ENCODE results near the gene PMPCB.
A peak's percentile ranks its signal among the peaks of the same experiment; 100 is the strongest.
"Not testable (repeated sequence)": the region's sequence is repeated elsewhere in the genome, so short reads cannot be mapped to it uniquely, and the experiment has no call there.

The PMPCB gene, protein sequence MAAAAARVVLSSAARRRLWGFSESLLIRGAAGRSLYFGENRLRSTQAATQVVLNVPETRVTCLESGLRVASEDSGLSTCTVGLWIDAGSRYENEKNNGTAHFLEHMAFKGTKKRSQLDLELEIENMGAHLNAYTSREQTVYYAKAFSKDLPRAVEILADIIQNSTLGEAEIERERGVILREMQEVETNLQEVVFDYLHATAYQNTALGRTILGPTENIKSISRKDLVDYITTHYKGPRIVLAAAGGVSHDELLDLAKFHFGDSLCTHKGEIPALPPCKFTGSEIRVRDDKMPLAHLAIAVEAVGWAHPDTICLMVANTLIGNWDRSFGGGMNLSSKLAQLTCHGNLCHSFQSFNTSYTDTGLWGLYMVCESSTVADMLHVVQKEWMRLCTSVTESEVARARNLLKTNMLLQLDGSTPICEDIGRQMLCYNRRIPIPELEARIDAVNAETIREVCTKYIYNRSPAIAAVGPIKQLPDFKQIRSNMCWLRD

DNA sequence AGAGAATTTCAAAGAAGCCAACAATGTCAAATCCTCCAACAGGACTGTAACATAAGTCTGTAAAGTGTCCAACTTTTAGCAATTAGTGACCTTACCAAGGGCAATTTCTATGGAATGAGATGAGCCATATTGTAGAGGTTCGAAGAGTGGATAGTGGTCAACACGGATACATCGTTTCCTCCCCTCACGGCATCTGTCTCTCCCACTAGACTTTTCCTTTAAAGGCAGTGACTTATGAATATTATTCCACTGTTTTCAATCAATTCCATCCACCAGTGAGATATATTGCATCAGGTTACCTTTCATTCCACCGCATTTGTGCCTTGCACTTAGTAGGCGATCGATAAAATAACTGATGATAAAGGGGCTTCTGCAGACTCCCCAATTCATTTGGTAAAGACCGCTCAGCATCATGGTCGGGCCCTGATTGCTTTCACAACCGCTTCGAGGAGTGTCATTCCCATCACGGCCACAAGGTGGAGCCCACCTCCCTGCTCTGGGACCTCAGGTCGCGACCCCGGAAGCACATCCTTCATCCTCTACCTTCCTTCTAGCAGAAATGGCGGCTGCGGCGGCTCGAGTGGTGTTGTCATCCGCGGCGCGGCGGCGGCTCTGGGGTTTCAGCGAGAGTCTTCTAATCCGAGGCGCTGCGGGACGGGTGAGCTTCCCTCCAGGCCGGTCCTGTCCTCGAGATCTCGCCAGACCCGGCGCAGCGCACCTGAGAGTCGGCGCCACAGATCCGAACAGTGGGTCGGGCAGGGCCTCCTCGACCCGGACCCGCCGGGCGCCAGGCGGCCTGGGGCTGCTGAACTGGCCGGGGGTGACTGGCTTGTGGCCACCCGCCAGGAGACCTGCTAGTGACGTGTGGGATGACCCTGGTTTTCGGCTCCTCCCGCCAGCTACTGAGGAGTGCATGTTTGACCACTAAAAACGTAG is at the start of gene PMPCB:
PMPCB (plus strand) TSS at position 535 of the 936 bp plus-strand sequence; CDS start at position 560, 25 bp downstream.
- Mint-ChIP-seq H3K27ac (peak within 1 kb of the TSS; percentile 74 to 83 (median 82)), H3K9me3 (no peaks in the 10 kb centered on the region), H3K36me3 (ENCODE audit: low read depth) (peaks cover 25% of the 10 kb centered on the region), H3K4me1 (peaks cover 16% of the 10 kb centered on the region), H3K4me3 (peak within 1 kb of the TSS; percentile 87 to 90 (median 88)), H3K27me3 (ENCODE audit: low read depth) (peaks cover 7% of the 10 kb centered on the region)
- TF ChIP-seq, protein P1, sequence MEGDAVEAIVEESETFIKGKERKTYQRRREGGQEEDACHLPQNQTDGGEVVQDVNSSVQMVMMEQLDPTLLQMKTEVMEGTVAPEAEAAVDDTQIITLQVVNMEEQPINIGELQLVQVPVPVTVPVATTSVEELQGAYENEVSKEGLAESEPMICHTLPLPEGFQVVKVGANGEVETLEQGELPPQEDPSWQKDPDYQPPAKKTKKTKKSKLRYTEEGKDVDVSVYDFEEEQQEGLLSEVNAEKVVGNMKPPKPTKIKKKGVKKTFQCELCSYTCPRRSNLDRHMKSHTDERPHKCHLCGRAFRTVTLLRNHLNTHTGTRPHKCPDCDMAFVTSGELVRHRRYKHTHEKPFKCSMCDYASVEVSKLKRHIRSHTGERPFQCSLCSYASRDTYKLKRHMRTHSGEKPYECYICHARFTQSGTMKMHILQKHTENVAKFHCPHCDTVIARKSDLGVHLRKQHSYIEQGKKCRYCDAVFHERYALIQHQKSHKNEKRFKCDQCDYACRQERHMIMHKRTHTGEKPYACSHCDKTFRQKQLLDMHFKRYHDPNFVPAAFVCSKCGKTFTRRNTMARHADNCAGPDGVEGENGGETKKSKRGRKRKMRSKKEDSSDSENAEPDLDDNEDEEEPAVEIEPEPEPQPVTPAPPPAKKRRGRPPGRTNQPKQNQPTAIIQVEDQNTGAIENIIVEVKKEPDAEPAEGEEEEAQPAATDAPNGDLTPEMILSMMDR (IDR thresholded peaks at IDR 0.05; ENCODE audit: unreplicated experiment in 3 of 3), result peak; percentile 97 to 99 (median 98)

DNA sequence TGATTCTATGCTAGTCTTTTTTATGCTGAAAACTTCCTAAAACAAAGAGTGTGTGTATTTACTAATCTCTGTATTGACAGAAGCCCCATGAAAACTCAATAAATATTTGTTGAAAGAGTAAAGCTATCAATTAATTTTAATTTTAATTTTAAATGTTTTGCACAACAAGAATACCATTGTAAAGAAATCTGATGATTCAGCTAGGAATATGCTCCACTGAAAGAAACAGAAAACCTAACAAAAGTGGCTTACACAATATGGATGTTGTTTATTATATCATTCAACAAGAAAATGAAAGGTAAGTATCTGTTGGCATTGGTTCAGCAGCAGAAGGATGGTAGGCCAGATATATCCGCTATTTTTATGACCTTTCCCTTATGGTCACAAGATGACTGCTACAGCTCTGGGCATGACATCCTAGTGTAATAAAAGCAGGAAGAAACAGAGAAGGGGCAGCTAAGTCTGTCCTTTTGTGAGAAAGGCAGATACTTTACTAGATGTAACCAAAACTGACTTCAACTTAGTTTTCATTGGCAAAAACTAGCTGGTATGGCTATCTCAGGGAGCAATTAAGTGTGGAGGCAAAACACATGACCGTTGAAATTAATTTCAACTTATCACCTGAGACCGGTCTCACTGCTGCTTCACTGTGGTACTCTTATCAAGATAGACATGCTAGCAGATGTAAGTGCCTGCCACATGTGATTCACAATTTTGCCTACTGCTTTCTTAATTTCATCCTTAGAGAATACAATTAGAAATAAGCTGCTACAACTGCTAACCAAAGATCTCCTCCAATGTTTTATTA is 43.3 kb upstream of the PMPCB start:
- not testable (repeated sequence) for H3K27ac Mint-ChIP-seq; H3K36me3 Mint-ChIP-seq (ENCODE audit: low read depth); H3K9me3 Mint-ChIP-seq; H3K4me1 Mint-ChIP-seq; H3K4me3 Mint-ChIP-seq; H3K27me3 Mint-ChIP-seq (ENCODE audit: low read depth)

DNA sequence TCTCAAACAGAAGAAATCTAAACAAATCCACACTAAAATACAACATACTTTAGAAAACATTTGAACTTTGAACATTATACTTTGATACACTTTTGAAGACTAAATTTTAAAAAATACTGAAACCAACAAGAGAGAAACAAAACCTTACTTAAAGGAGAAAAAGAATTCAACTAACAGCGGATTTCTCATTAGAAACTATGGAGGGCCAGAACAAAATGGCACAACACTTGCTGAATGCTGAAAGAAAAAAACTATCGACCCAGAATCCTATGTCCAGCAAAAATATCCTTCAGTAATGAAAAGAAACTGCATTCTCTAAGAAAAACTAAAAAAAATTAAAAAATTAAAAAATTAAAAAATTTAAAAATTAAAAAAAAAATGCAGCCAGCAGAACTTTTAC is 33.2 kb upstream of the PMPCB start:
- H3K4me1 Mint-ChIP-seq; H3K27me3 Mint-ChIP-seq (ENCODE audit: low read depth); H3K9me3 Mint-ChIP-seq; H3K4me3 Mint-ChIP-seq; H3K36me3 Mint-ChIP-seq (ENCODE audit: low read depth); H3K27ac Mint-ChIP-seq: not testable (repeated sequence)

DNA sequence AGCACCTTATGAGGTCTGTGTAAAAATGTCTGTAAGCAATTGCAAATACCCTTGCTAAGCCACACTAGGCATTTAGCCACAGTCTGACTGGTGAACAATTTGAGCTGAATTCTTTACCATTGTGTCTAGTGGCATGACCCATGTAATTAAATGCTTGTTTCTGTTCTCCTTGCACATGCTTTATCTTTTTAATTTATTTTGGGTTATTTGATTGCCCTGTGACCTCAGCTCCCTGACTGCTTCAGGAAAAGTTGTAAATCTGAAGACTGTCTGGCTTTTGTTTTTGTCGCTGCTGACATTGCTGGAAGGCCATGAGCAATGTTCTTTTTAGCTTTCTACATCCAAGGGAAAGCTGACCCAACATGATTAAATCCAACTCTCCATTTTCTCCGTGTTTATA is 31.0 kb upstream of the PMPCB start:
- H3K27me3 Mint-ChIP-seq (ENCODE audit: low read depth); H3K4me1 Mint-ChIP-seq; H3K4me3 Mint-ChIP-seq; H3K9me3 Mint-ChIP-seq; H3K36me3 Mint-ChIP-seq (ENCODE audit: low read depth): not testable (repeated sequence)
- peak overlapping the region in 1 of 3 experiments; percentile 12 for H3K27ac Mint-ChIP-seq

DNA sequence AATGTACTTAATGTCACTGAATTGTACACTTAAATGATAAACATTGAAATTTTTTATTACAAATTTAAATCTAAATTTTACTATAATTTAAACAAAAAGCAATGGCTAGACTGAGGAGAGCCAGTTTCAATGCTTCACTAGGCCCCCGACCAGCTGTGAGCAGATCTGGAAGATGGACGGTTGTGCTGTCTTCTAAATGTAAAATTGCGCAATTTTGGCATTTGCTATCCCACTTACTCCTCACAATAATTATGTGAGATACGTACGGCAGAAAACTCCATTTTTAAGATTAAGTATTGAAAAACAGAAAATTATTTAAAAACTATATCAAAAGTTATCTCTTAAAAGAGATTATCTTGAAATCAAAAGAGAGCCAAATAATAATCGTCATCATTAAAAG is 23.9 kb upstream of the PMPCB start:
- H3K4me1 Mint-ChIP-seq; H3K36me3 Mint-ChIP-seq (ENCODE audit: low read depth); H3K9me3 Mint-ChIP-seq; H3K27ac Mint-ChIP-seq; H3K4me3 Mint-ChIP-seq; H3K27me3 Mint-ChIP-seq (ENCODE audit: low read depth): not testable (repeated sequence)

DNA sequence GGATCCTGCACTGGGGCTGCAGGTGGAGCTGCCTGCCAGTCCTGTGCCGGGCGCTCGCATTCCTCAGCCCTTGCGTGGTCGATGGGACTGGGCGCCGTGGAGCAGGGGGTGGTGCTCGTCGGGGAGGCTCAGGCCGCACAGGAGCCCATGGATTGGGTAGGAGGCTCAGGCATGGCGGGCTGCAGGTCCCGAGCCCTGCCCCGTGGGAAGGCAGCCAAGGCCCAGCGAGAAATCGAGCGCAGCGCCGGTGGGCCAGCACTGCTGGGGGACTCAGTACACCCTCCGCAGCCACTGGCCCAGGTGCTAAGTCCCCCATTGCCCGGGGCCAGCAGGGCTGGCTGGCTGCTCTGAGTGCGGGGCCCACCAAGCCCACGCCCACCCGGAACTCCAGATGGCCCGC is 22.4 kb upstream of the PMPCB start:
- not testable (repeated sequence) for H3K27ac Mint-ChIP-seq; H3K27me3 Mint-ChIP-seq (ENCODE audit: low read depth); H3K4me1 Mint-ChIP-seq; H3K36me3 Mint-ChIP-seq (ENCODE audit: low read depth); H3K4me3 Mint-ChIP-seq; H3K9me3 Mint-ChIP-seq

DNA sequence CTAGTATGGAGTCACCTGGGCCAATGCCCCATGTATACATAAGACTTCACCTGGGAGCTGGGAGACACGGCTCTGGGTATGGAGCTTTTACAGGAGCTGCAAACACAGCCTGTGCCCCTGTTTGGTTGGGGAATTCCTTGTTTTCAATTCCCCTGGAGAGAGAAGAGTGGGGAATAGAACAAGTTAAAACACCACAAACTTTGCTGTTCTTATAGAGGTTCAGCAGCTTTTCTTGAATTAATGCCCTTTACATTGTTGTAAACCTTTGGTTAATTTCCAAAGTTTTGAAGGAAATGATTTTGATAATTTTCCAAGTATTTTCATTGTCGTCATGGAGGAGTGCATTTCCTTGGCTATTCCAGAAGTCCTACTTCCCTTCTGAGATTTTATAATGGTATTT is 19.0 kb upstream of the PMPCB start:
- not testable (repeated sequence) for H3K36me3 Mint-ChIP-seq (ENCODE audit: low read depth); H3K9me3 Mint-ChIP-seq; H3K27me3 Mint-ChIP-seq (ENCODE audit: low read depth); H3K27ac Mint-ChIP-seq; H3K4me1 Mint-ChIP-seq
- H3K4me3 Mint-ChIP-seq, result peak overlapping the region in 2 of 3 experiments; percentile 25 to 45

DNA sequence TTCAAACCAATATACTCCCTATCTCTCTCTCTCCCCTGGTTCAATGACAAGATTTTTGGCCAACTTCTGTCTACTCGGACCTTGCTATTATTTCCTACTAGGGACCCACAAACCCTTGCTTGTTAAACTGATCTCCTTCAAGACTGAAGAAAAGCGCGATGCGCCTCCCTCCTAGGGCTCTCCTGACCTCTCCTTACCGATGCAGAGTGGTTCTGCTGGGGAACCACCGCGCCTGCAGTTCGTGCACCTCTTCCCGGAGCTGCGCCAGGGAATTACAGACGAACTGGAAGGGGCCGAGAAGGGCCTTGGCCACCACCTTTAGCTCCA is 17.6 kb upstream of the PMPCB start:
- H3K36me3 Mint-ChIP-seq (ENCODE audit: low read depth); H3K4me1 Mint-ChIP-seq: not testable (repeated sequence)

DNA sequence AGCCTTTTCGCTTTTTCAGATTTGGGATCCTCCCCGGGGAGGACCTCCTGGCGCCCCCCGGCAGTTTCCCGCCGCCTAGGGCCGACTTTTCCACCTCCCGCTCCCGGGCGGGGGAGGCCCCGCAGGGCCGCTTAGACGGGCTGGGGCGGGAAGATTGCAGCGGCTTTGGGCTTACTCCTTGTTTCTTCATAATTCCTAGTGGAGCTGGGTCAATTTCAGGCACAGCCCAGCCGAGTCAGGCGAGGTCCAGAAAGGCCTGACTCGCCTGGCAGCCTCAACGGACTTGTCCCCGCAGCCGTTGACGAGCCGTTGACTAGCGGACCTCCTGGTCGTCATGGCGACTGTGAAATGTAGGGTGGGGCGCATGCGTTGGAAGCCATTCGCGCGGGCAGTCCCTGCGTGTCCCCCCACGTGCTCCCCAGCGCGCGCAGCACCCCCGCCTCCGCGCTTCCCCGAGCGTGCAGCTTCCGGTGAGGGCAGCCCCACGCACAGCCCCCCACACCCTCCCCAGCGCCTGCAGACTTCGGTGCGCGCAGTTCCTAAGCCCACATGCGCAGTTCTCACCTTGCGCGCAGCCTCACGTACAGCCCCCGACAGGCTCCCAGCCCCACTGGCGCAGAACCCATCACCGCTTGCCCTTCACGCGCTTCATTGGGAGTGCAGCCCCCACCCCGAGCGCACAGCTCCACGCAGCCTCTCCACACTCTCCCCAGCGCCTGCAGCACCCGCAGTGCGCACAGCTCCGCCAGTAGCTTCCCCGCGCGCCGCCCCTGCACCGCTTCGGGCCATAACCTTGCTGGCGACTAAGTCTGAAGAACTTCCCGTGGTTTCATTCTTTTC is 17.1 kb upstream of the PMPCB start:
- not testable (repeated sequence) for H3K27me3 Mint-ChIP-seq (ENCODE audit: low read depth); H3K4me1 Mint-ChIP-seq; H3K9me3 Mint-ChIP-seq; H3K36me3 Mint-ChIP-seq (ENCODE audit: low read depth)
- Mint-ChIP-seq H3K4me3 (peak overlapping the region; percentile 95 to 96 (median 96)), H3K27ac (peak overlapping the region; percentile 42 to 85 (median 49))

More for the DNA sequence above, 17.6 kb upstream of the PMPCB start:
- H3K9me3 Mint-ChIP-seq; H3K27me3 Mint-ChIP-seq (ENCODE audit: low read depth); H3K27ac Mint-ChIP-seq: not testable (repeated sequence)
- H3K4me3 Mint-ChIP-seq, result peak overlapping the region; percentile 95 to 96 (median 96)

DNA sequence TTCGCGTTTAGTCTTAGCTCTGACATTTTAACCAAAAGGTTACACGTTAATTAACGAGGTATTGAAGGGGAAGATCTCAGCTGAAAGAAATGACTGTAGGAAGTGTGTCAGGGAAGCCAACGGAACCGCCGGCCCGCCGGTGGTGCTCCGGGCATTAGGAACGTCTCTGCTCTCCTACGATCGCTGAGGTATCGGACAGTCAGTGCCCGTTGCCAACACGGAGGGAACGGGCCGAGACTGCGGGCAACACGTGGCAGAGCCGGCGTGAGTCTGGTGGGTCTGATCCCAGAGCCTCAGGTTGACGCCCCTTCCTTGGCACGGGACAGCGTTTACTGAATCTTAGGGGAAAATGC is 16.5 kb upstream of the PMPCB start:
- Mint-ChIP-seq H3K4me3 (peak overlapping the region; percentile 95 to 96 (median 96)), H3K27ac (peak overlapping the region; percentile 30 to 85 (median 42))
- H3K36me3 Mint-ChIP-seq (ENCODE audit: low read depth); H3K9me3 Mint-ChIP-seq; H3K4me1 Mint-ChIP-seq; H3K27me3 Mint-ChIP-seq (ENCODE audit: low read depth): not testable (repeated sequence)

Data from nephron (organoid).